22Rv1 (cell line): ENCODE data around the gene MAP7.
"Not testable (repeated sequence)": the region's sequence is repeated elsewhere in the genome, so short reads cannot be mapped to it uniquely, and the experiment has no call there.

Source experiments
- H3K27ac ChIP-seq: fragments of 450-650 bp; 2 replicates; pipeline ENCODE4 v1.5.1; 2017
- CTCF ChIP-seq: fragments of 450-650 bp; IDR thresholded peaks from 2 replicates; pipeline ENCODE4 v1.5.1; 2017; ENCODE audit warnings: mild to moderate bottlenecking
- ZFX ChIP-seq: fragments of 450-650 bp; IDR thresholded peaks from 2 replicates; pipeline ENCODE4 v1.6.1; 2017; ENCODE audit warnings: antibody characterized with exemption, borderline replicate concordance

Gene MAP7

GRCh38 chr6:136550330-136551071 is at the start of gene MAP7:
MAP7 (minus strand) TSS chr6:136550422; CDS start chr6:136550408, 14 bp downstream.
- no peak for TF ChIP-seq ZFX
- peak; percentile 99 for TF ChIP-seq CTCF
- peak within 1 kb of the TSS; percentile 86 for H3K27ac ChIP-seq

DNA sequence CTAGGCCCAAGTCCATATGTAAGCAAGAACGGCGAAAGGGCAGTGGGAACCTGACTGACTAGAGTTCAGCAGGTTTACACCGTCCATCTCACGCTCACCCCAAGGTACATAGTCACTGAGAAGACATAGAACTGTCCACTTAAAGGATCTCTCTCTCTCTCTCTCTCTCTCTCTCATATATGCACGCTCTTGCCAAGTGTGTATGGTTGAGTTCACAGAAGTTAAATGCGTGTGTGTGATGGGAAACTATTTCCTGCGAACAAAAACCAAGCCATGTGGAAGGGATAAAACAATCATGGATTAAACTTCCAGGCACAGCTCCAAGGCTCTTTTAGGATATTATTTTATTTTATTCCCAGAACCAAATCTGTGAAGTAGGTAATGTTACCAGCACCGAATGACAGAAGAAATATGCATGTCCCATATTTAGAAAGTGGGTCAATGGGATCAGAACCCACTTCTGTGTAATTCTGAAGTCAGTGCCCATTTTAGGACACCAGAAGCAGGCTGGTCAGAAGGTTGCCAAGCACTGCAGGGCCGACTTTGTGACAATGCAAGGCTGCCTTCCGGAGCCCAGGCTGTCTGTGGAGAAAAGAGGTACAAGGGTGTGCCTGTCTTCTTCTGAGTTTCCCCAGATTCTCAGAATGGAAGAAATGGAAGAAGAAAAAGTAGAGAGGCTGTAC is 49.2 kb upstream of the MAP7 start:
- no peak overlapping the region for H3K27ac ChIP-seq
- TF ChIP-seq ZFX, result no peak

- TF ChIP-seq CTCF (no peak), ZFX (no peak)
Observed at GRCh38 chr6:136598048-136598447, 47.8 kb upstream of the MAP7 start.

DNA sequence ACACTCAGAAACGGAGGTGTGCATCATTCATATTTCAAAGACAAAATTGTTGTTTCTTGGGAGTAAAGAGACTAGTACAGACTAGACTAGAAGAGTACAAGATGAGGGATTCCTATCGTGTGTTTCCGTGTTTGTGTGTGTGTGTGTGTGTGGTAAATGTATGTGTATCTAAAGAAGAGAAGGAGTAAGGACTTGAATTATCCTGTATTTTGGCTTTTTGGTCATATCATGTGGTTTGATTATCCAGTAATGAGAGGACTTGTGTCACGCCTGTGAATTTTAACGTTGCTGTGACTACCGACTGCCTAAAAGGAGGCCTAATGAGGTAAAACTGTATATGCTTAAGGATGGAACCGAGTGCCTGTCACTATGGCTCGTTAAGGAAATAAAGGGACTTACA is 44.4 kb upstream of the MAP7 start:
- peak overlapping the region; percentile 46 for H3K27ac ChIP-seq

More at GRCh38 chr6:136598048-136598447, 47.8 kb upstream of the MAP7 start:
- H3K27ac ChIP-seq, result no peak overlapping the region

GRCh38 chr6:136593748-136594490 is 43.7 kb upstream of the MAP7 start:
- H3K27ac ChIP-seq, result peak overlapping the region; percentile 46
- TF ChIP-seq CTCF (no peak), ZFX (no peak)

More for the DNA sequence above, 44.4 kb upstream of the MAP7 start:
- TF ChIP-seq ZFX, result no peak
- TF ChIP-seq CTCF, result no peak

GRCh38 chr6:136592930-136593673 is 42.9 kb upstream of the MAP7 start:
- TF ChIP-seq CTCF, result no peak
- no peak for TF ChIP-seq ZFX
- peak overlapping the region; percentile 46; the same call in 1 of the 2 replicates for H3K27ac ChIP-seq

GRCh38 chr6:136591617-136592016 is 41.4 kb upstream of the MAP7 start:
- TF ChIP-seq CTCF (no peak), ZFX (no peak)
- no peak overlapping the region for H3K27ac ChIP-seq

GRCh38 chr6:136590846-136591245 is 40.6 kb upstream of the MAP7 start:
- H3K27ac ChIP-seq, result not testable (repeated sequence)
